GM12878 (cell line): ENCODE measurements around the gene HLA-DMA. TPM values are rescaled to one million over a fixed set of nuclear protein-coding genes. Genes with fewer than 3 reads are reported as not detected.

ENCODE experiments used
- ATAC-seq: fragments of 200-7000 bp; cut with Tn5 transposase; 3 replicates; pipeline ENCODE4 v1.9.1; 2020; ENCODE audit warnings: mild to moderate bottlenecking, moderate library complexity
- BruUV-seq: library from RNA; stranded (reverse); fragments of 400-500 nt; replicated peaks from 2 replicates; lab custom pipeline; 2021; lab: Mats Ljungman, UMichigan
- CTCF ChIA-PET: fragments of 300-600 bp; sonication (Branson Sonifier 250); formaldehyde crosslinking; extraction: SDS; loops from one replicate; lab custom pipeline; 2021; ENCODE audit warnings: inconsistent platforms; lab: Yijun Ruan, JAX
- POLR2A ChIA-PET: fragments of 350-600 bp; formaldehyde crosslinking; extraction: SDS; loops from one replicate; lab custom pipeline; 2021; ENCODE audit warnings: inconsistent platforms; lab: Charles Lee
- RAD21 ChIA-PET: fragments of 300-600 bp; sonication (Branson Sonifier 250); formaldehyde crosslinking; loops from one replicate; lab custom pipeline; 2023; ENCODE audit warnings: antibody characterized with exemption; ENCODE audit not compliant: unreplicated experiment; lab: Charles Lee
- SMC1A ChIA-PET: fragments of 300-600 bp; sonication (Branson Sonifier 250); formaldehyde crosslinking; loops from one replicate; lab custom pipeline; 2023; ENCODE audit not compliant: unreplicated experiment, uncharacterized antibody; lab: Charles Lee
- DNase-seq: peaks from one replicate; pipeline ENCODE4 v3.0.0-alpha.2; 2011; ENCODE audit warnings: low read depth, low spot score
- FAIRE-seq: peaks from 3 replicates; lab custom pipeline; 2011; peaks lifted over from hg19 to GRCh38; lab: Jason Lieb, UNC
- H2AFZ ChIP-seq: 2 replicates; pipeline ENCODE4 v1.6.0; 2011; ENCODE audit warnings: low read depth, low read length, control low read depth; ENCODE audit not compliant: control insufficient read depth
- H3K27ac ChIP-seq: 2 replicates; pipeline ENCODE4 v1.5.1; 2011; ENCODE audit warnings: control low read depth; ENCODE audit not compliant: control insufficient read depth, insufficient read depth
- H3K27me3 ChIP-seq, 2 experiments: replicated peaks in 1 of 2; 2 replicates each; pipeline versions ENCODE4 v1.6.0 to v1.6.1; 2011; ENCODE audit warnings: low read length in 1 of 2; ENCODE audit not compliant: control insufficient read depth in 2 of 2, insufficient read depth in 2 of 2
- H3K36me3 ChIP-seq, 2 experiments: 2 replicates each; pipeline ENCODE4 v1.5.1; 2011; ENCODE audit warnings: low read length in 1 of 2; ENCODE audit not compliant: control insufficient read depth in 2 of 2, insufficient read depth in 2 of 2
- H3K4me1 ChIP-seq: 2 replicates; pipeline ENCODE4 v1.6.1; 2011; ENCODE audit warnings: mild to moderate bottlenecking, low read length, moderate library complexity, mixed read lengths; ENCODE audit not compliant: control insufficient read depth, insufficient read depth
- H3K4me2 ChIP-seq: 2 replicates; pipeline ENCODE4 v1.6.0; 2011; ENCODE audit warnings: control low read depth; ENCODE audit not compliant: control insufficient read depth, insufficient read depth
- H3K4me3 ChIP-seq: fragments of 200-600 bp; sonication (generic); 2 replicates; pipeline ENCODE4 v1.5.1; 2016
- H3K79me2 ChIP-seq: 2 replicates; pipeline ENCODE4 v1.6.0; 2011; ENCODE audit warnings: low read length; ENCODE audit not compliant: control insufficient read depth, insufficient read depth
- H3K9ac ChIP-seq: 2 replicates; pipeline ENCODE4 v1.8.0; 2011; ENCODE audit warnings: low read length, control low read depth, mixed read lengths; ENCODE audit not compliant: control insufficient read depth, insufficient read depth
- H3K9me3 ChIP-seq: replicated peaks from 3 replicates; pipeline ENCODE4 v1.5.1; 2011; ENCODE audit warnings: mild to moderate bottlenecking, low read length; ENCODE audit not compliant: control insufficient read depth, insufficient read depth
- H4K20me1 ChIP-seq: 2 replicates; pipeline ENCODE4 v1.6.0; 2011; ENCODE audit not compliant: control insufficient read depth, insufficient read depth
- HSF1 ChIP-seq: fragments of 150-350 bp; IDR thresholded peaks from 2 replicates; pipeline ENCODE4 v1.6.1; 2014; ENCODE audit warnings: mild to moderate bottlenecking, low read depth, low read length
- MYC ChIP-seq: IDR thresholded peaks from 2 replicates; pipeline ENCODE4 v1.6.1; 2011; ENCODE audit warnings: mild to moderate bottlenecking, low read length, moderate library complexity, inconsistent platforms; ENCODE audit not compliant: insufficient read depth, insufficient replicate concordance, insufficient read length, severe bottlenecking
- NKRF ChIP-seq: fragments of 450-650 bp; conservative IDR thresholded peaks from 2 replicates; pipeline ENCODE4 v1.6.1; 2017; ENCODE audit warnings: mild to moderate bottlenecking, moderate library complexity
- POLR2AphosphoS5 ChIP-seq: IDR thresholded peaks from 2 replicates; pipeline ENCODE4 v1.6.1; 2011; ENCODE audit warnings: mild to moderate bottlenecking, low read length, inconsistent platforms
- WGBS: methylation state at CpG from one replicate; pipeline ENCODE4 v1.1.6; 2016; ENCODE audit warnings: low lambda C conversion rate; ENCODE audit not compliant: insufficient replicate concordance, insufficient coverage; ENCODE audit errors: missing lambda C conversion rate; 5-methylcytosine and 5-hydroxymethylcytosine counted together
- in situ Hi-C: fragments of 300-500 bp; cut with MboI; formaldehyde crosslinking; loops from 9 replicates; pipeline ENCODE4 v1.14.3; 2018; ENCODE audit warnings: mixed read lengths
- intact Hi-C: fragments of 100-400 bp; cut with micrococcal nuclease; formaldehyde crosslinking; loops from one replicate; pipeline ENCODE4 v1.14.2; 2022; ENCODE audit not compliant: unreplicated experiment
- polyA plus RNA-seq, 11 experiments: library from polyadenylated mRNA; depleted of rRNA in 4 of 11; unstranded in 6 of 11; stranded (reverse) in 5 of 11; fragments of >200 nt; fragmentation: Nextera tagmentation in 4 of 11; fragmentation: Illumina TruSeq in 1 of 11; extraction: Ambion mirVana in 4 of 11; extraction: Trizol in 1 of 11; gene quantifications; 1 replicate in 1 of 11; 2 replicates in 10 of 11; pipeline versions ENCODE4 v1.2.1 to v1.2.3, GENCODE V29; 2011 to 2016; ENCODE audit warnings: inconsistent platforms in 2 of 11, missing spikeins in 2 of 11, low read depth in 1 of 11
- total RNA-seq, 4 experiments: library from RNA; depleted of rRNA in 3 of 4; stranded (reverse); fragments of >200 nt in 3 of 4; fragmentation: Illumina TruSeq in 1 of 4; extraction: Trizol in 1 of 4; gene quantifications; 2 replicates each; pipeline versions ENCODE4 v1.2.1 to v1.2.3, GENCODE V29; 2013 to 2021
- TF ChIP-seq, protein P1 (sequence below): fragments of 450-650 bp; IDR thresholded peaks from 2 replicates; pipeline ENCODE4 v1.6.1; 2017; ENCODE audit warnings: low read depth, mild to moderate bottlenecking, moderate library complexity

Gene HLA-DMA
- total and polyA plus RNA-seq, 10 of the 15 experiments (the other 5 are each of a cell fraction or from before 2014, with no cell fraction given), result 177 to 552 (median 309) TPM

DNA sequence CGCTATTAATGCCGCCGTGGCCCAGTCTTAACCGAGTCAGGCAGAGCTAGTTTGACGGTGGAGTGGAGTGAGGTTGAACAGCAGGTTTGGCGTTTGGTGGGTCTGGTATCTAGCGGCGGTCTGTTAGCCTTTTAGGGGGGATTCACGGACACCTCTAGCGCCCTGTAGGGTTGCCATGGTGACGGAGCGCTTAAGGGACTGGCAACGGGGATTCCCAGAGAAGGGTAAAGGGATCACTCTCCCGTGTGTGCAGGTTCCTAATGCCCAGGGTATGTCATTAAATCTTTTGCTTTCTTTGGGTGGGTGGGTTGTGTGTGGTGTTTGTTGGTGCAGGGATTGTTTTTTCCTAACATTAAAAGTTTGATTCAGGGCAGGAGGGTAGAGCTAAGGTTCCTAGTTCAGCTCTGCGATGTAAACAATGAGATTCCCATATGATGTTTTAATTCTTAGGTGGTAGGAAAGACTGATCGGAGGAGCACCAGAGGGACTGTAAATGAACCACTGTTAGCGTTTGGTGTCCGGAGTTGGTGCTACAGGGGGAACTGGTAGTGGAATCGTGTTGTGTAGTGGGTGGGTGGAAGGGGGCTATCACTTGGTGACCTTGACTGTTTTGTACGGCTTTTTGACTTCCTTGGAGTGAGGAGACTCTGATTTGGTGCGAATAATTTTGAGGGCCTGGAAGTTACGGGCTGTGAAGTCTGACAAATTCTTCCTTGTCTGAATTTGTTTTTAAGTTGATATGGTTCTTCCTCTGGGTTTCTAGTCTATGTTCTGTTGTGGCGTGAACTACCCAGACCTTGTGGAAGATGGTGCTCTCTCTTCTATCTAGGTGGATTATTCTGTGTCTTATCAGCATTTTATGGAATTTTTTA, 20.5 kb upstream of the HLA-DMA start (continued):
- 0 out of 2 replicates have a peak, but pooled peaks have one; percentile 47 for TF ChIP-seq NKRF

GRCh38 chr6:32972353-32973143, 19.7 kb upstream of the HLA-DMA start:
- CTCF ChIA-PET, result interaction anchor here (0.7 to 13.8 kb wide), 15 partner anchors 8 to 275 kb away, joined by 3 to 162 read pairs (median 10); partner anchors contain the start of genes HLA-DMA, HLA-DMB, HLA-DPB1 and PSMB9
- BruUV-seq, result no TSS peak
- in situ Hi-C loops (loop anchor here (25.0 kb wide), 2 partner anchors 1410 to 1690 kb away; partner anchors contain the start of gene LTA), intact Hi-C loops (loop anchor here (5.0 kb wide), 1 partner anchor 130 kb away; the partner anchor contains the start of gene PSMB8)
- peak overlapping the region; percentile 15 for H3K4me2 ChIP-seq
- H3K27ac ChIP-seq, result peak overlapping the region; percentile 79
- peak overlapping the region; percentile 85 for H3K9ac ChIP-seq
- H4K20me1 ChIP-seq, result peaks cover 37% of the 10 kb centered on the region
- H3K79me2 ChIP-seq, result peaks cover 94% of the 10 kb centered on the region
- SMC1A ChIA-PET, result interaction anchor here (0.6 to 17.2 kb wide), 21 partner anchors 13 to 276 kb away, joined by 3 to 347 read pairs (median 5); partner anchors contain the start of genes HLA-DMA, HLA-DMB, HLA-DOA and HLA-DPA1
- ATAC-seq, result peak; percentile 1; the same call in 2 of the 3 replicates
- no peak for DNase-seq
- H3K36me3 ChIP-seq, result peaks cover 38 to 40% of the 10 kb centered on the region in 2 experiments
- no peaks in the 10 kb centered on the region for H3K27me3 ChIP-seq
- POLR2A ChIA-PET, result interaction anchor here (0.5 to 16.6 kb wide), 30 partner anchors 8 to 777 kb away, joined by 3 to 486 read pairs (median 8); partner anchors contain the start of genes HLA-DMA, HLA-DMB, HLA-DPA1 and HLA-DPB1
- no peaks in the 10 kb centered on the region for H3K4me1 ChIP-seq
- FAIRE-seq, result no peak
- WGBS, result 1% methylated on average over 70 of the region's 70 CpGs
- H2AFZ ChIP-seq, result no peak overlapping the region
- H3K4me3 ChIP-seq, result peak overlapping the region; percentile 93
- RAD21 ChIA-PET, result interaction anchor here (0.9 to 12.2 kb wide), 25 partner anchors 8 to 780 kb away, joined by 3 to 224 read pairs (median 5); partner anchors contain the start of genes GPSM3, HLA-DMA, HLA-DMB and HLA-DOA
- no peaks in the 10 kb centered on the region for H3K9me3 ChIP-seq
- TF ChIP-seq HSF1 (no peak), NKRF (no peak; the same call in 1 of the 2 replicates), MYC (no peak), POLR2AphosphoS5 (peak; percentile 24)
- TF ChIP-seq, protein P1, sequence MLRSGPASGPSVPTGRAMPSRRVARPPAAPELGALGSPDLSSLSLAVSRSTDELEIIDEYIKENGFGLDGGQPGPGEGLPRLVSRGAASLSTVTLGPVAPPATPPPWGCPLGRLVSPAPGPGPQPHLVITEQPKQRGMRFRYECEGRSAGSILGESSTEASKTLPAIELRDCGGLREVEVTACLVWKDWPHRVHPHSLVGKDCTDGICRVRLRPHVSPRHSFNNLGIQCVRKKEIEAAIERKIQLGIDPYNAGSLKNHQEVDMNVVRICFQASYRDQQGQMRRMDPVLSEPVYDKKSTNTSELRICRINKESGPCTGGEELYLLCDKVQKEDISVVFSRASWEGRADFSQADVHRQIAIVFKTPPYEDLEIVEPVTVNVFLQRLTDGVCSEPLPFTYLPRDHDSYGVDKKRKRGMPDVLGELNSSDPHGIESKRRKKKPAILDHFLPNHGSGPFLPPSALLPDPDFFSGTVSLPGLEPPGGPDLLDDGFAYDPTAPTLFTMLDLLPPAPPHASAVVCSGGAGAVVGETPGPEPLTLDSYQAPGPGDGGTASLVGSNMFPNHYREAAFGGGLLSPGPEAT, result peak; percentile 59; the same call in 1 of the 2 replicates
